ENCODE results near the gene C1QTNF5. TPM values are rescaled to one million over a fixed set of nuclear protein-coding genes. Genes with fewer than 3 reads are reported as not detected.

C1QTNF5 gene
- total RNA-seq, 1 donor from 2014 or later, result not detected

DNA sequence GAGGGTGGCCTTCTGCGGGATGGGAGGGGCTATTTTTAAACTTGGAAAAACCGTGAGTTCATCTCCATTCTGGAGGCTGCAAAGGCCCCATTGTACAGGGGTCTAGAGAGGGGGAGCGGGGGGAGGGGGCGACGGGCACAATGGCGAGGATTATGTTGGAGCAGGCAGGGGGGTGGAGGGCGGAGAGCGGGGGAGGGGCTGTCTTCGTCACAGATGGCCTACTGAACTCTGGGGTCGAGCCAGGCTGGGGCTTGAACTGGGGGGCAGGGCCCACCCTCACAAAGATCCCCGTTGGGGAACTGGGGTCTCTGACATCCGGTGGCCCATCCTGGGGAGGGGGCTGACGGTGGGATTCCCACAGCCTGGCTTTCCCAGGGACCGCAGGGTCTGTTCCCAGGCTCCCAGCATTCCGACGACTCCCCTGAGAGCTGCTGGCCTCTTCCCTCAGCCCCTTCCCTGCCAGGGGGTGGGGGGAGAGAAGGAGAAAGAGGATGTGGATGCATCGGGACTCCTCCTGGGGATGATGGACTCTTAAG is 20.4 kb downstream of the C1QTNF5 start:
- intact Hi-C loops (cut with micrococcal nuclease), result loop anchor here (5.0 kb wide), 2 partner anchors 303 to 408 kb away; partner anchors contain the start of genes RPS25 and TRAPPC4

DNA sequence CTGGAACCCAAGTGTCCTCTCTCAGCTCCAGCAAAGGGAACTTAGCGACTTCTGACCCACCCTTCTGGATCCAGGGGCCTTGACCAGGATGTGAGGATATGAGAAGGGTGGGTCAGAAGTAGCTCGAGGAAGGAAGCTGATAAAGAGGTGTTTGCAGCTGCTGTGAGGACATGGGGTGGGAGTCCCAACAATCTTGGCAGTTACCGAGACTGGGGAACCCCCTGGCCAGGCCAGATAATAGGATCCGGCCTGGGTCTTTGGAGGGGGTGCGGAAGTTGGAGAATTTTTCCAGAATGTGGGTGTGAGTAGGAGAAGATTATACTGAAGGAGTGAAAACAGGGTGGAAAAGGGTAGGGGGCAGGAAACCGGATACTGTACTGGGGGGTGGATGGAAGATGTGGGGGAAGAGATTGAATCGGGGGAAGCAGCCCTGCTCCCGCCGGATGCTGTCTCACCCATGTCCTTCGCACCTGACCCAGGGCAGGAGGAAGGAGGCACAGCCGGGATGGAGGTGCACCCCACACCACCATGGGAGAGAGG is 20.9 kb downstream of the C1QTNF5 start:
- intact Hi-C loops (cut with micrococcal nuclease), result loop anchor here (5.0 kb wide), 2 partner anchors 302 to 407 kb away; partner anchors contain the start of genes RPS25 and TRAPPC4

GRCh38 chr11:119319136-119319699 is 21.5 kb downstream of the C1QTNF5 start:
- intact Hi-C loops (cut with micrococcal nuclease), result no loop called here

- intact Hi-C loops (cut with micrococcal nuclease), result no loop called here
These were observed 22.2 kb downstream of the C1QTNF5 start for GRCh38 chr11:119318240-119319135.

DNA sequence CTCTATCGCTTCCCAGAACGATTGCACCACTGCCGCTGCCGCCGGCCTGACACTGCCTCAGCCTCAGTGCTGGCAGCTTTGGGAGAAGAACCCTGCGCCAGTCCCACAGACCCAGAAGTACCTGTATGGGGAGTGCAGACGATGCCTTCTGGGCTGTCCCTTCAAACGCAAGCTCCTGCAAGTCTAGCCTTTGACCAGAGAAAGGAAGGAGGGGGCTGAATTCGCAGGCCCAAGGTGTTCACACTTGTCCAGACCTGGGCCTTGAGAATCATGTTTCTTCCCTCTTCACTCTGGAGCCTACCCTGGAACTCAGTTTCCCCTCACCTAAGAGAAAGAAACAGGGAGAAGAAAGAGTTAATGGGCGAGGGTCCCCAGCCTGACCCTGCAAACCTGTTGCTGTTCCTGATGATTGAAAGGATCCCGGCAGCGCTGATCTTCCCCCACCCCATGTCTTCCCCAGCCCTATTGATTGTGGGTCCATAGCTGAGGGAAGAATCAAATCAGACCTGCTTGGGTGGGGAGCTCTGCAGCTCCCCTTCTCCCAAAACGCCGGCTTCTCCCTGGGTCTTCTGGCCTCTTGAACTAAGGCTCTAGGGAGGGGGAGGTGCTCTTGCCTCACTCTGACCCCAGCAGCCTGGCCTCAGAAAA is 23.0 kb downstream of the C1QTNF5 start:
- intact Hi-C loops (cut with micrococcal nuclease), result loop anchor here (2.0 kb wide), 1 partner anchor 223 kb away; a partner anchor contains a TSS

DNA sequence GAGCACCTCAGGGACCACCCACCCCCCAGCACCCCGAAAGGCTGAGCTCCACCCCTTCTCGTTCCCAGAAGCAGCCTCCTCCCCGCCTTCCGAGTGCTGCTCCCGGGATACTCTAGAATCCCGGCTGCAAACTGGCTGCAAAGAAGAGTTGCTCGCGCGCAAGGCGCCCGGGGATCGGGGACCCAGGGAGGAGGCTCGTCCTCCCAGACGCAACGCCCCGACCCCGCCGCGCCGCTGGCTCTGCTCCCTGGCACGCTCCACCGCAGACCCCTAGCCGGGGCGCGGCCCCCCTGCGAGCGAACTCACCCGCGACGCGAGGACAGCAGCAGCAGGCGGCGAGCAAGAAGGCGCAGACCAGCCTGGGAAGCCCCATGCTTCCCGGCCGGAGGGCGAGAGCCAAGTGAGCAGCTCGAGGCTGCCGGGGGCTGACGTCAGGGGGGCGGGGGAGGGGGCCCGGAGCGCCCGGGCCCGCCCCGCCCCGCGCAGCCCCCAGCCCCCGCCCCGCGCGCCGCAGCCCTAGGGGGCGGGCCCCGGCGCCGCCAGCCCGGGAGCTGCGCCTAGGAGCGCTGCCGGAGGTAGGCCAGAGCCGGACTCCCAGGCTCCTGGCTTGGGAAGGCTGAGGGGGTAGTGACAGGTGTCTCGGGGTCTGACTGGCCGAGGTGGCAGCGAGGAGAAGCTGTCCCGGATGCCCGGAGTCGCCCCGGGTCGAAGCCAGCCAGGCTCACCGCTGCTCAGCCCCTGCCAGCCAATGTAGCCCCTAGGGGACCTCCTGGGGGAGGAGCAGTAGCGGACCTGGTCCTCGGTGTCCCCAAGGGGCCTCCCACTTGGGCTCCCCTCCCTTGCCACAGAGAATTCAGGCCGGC is 23.7 kb downstream of the C1QTNF5 start, which contains the start of gene MCAM:
TSS of gene MCAM (minus strand) at position 402 of the 863 bp plus-strand sequence. CDS start at position 373, 29 bp downstream.
- intact Hi-C loops (cut with micrococcal nuclease), result loop anchor here (2.0 kb wide), 1 partner anchor 222 kb away; a partner anchor contains a TSS

GRCh38 chr11:119316016-119316728 is 24.5 kb downstream of the C1QTNF5 start:
- intact Hi-C loops (cut with micrococcal nuclease), result loop anchor here (2.0 kb wide), 1 partner anchor 221 kb away; a partner anchor contains a TSS

GRCh38 chr11:119315131-119316015 is 25.3 kb downstream of the C1QTNF5 start:
- intact Hi-C loops (cut with micrococcal nuclease), result loop anchor here (2.0 kb wide), 1 partner anchor 221 kb away; a partner anchor contains a TSS

GRCh38 chr11:119314726-119315125 is 26.0 kb downstream of the C1QTNF5 start:
- intact Hi-C loops (cut with micrococcal nuclease), result no loop called here

- intact Hi-C loops (cut with micrococcal nuclease), result no loop called here
These were observed 30.0 kb downstream of the C1QTNF5 start for GRCh38 chr11:119310682-119311052.

GRCh38 chr11:119309953-119310681 is 30.6 kb downstream of the C1QTNF5 start:
- intact Hi-C loops (cut with micrococcal nuclease), result no loop called here

DNA sequence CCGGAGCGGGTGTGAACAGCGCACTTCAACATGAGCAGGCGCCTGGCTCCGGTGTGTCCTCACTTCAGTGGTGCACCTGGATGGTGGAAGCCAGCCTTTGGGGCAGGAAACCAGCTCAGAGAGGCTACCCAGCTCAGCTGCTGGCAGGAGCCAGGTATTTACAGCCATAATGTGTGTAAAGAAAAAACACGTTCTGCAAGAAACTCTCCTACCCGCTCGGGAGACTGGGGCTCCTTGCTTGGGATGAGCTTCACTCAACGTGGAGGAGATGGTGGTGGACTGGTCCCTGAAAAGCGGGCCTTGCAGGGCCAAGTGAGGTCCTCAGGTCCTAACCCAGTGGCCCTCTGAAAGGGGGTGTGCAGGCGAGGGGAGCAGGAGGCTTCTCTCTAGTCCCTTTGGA is 31.3 kb downstream of the C1QTNF5 start:
- intact Hi-C loops (cut with micrococcal nuclease), result no loop called here

DNA sequence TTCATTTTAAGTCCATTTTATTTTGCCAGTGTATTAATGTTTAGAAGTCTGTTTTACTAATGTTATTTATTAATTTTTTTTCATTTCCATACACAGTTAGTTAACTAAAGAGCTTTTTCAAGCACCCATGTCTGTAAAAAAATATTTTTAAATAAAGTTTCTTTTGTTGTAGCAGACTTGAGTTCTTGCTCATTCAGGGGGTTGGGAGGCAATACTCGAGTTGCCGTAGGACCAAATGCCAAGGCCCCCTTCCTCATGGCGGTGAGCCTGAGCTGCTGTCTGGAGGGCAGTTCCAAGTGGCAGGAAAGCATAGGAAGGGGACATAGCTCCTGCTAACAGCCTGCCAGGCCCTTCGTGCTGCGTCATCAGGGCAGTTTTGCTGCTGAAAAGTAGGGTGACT is 32.7 kb downstream of the C1QTNF5 start:
- intact Hi-C loops (cut with micrococcal nuclease), result loop anchor here (2.0 kb wide), 1 partner anchor 15 kb away; no protein-coding TSS in a partner anchor

GRCh38 chr11:119307219-119307618 is 33.5 kb downstream of the C1QTNF5 start:
- intact Hi-C loops (cut with micrococcal nuclease), result loop anchor here (2.0 kb wide), 1 partner anchor 16 kb away; no protein-coding TSS in a partner anchor

GRCh38 chr11:119306373-119306890 is 34.3 kb downstream of the C1QTNF5 start:
- intact Hi-C loops (cut with micrococcal nuclease), result loop anchor here (2.0 kb wide), 1 partner anchor 16 kb away; no protein-coding TSS in a partner anchor

DNA sequence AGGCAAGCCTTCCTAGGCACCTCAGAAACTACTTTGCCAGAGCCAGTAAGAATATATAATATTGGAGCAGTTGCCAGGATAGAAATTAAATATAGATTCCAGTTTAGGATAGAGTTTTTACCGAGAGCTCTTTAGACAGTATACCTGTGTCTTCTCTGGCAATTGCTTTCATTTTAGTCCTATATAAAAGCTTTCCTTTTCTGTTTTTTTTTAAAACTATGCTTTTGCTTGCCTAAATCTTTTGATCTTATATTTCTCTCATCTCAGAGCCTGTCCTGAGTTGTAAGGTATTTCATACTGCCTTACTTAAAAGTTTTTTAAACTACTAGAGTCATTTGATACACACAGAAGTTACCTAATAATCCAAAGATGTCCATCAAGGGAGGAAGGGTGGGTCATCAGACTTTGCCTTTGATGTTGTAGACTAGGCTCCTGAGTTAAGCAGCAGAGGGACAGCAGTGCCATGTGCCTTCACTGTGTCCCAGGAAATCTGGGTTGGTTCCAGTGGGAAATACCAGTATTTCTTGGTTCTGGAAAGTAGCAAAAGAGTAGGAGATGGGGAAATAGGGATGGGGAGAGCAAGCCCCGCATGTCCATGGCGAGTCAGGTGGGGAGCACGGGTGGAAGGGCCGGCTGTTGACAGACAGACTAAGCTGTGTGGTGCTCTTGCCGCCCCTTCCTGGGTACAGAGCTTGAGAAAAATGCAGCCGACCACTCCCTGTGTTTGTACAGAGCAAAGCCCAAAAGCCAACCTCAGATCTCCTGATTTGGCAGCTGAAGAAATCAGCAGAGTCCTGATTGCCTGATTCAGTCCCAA is 34.9 kb downstream of the C1QTNF5 start:
- intact Hi-C loops (cut with micrococcal nuclease), result loop anchor here (2.0 kb wide), 1 partner anchor 17 kb away; no protein-coding TSS in a partner anchor

Measured in T-helper 1 cell treated with Interleukin-12 subunit alpha and Interleukin-12 subunit beta and Interleukin-4 antibody, amounts not matched to agents 30 ng/mL and 1 ng/mL, for 36 hours (primary cell).